Upper lobe of right lung (tissue), 1 donor: Measurements from ENCODE around the gene EFCAB5. TPM values are rescaled to one million over a fixed set of nuclear protein-coding genes. Genes with fewer than 3 reads are reported as not detected.
"Not testable (repeated sequence)": the region's sequence is repeated elsewhere in the genome, so short reads cannot be mapped to it uniquely, and the experiment has no call there.

Experiments
- ATAC-seq: fragments of 200-7000 bp; cut with Tn5 transposase; one replicate; pipeline ENCODE4 v1.9.1; 2020; ENCODE audit warnings: mild to moderate bottlenecking, moderate library complexity
- DNase-seq: peaks from one replicate; pipeline ENCODE4 v3.0.0-alpha.2; 2020
- H3K27ac ChIP-seq: fragments of 200-600 bp; one replicate; pipeline ENCODE4 v1.8.0; 2022
- H3K27me3 ChIP-seq: fragments of 200-600 bp; one replicate; pipeline ENCODE4 v1.8.0; 2022; ENCODE audit warnings: mild to moderate bottlenecking
- H3K36me3 ChIP-seq: fragments of 200-600 bp; one replicate; pipeline ENCODE4 v1.8.0; 2022
- H3K4me1 ChIP-seq: fragments of 200-600 bp; one replicate; pipeline ENCODE4 v1.8.0; 2022
- H3K4me3 ChIP-seq: fragments of 200-600 bp; one replicate; pipeline ENCODE4 v1.8.0; 2022; ENCODE audit warnings: mild to moderate bottlenecking
- H3K9me3 ChIP-seq: fragments of 200-600 bp; one replicate; pipeline ENCODE4 v1.8.0; 2022
- intact Hi-C: fragments of 100-400 bp; cut with DNase I; formaldehyde crosslinking; loops from one replicate; pipeline ENCODE4 v1.11.0; 2022
- total RNA-seq: library from RNA; stranded (reverse); fragmentation: NEBNext Ultra II Directional; extraction: Animal tissue kit (Norgen Biotek cat#: 25700); gene quantifications from one replicate; pipeline ENCODE4 v1.2.1, GENCODE V29; 2021
- TF ChIP-seq, protein P1 (sequence below): fragments of 200-600 bp; IDR thresholded peaks from one replicate; pipeline ENCODE4 v1.8.0; 2022; ENCODE audit warnings: antibody characterized with exemption
- donor health status: DM: no; HTN: yes; CAD: no; lungs with severe emphysema.

Gene EFCAB5
- total RNA-seq, 1 donor from 2014 or later = 1.1 TPM

DNA sequence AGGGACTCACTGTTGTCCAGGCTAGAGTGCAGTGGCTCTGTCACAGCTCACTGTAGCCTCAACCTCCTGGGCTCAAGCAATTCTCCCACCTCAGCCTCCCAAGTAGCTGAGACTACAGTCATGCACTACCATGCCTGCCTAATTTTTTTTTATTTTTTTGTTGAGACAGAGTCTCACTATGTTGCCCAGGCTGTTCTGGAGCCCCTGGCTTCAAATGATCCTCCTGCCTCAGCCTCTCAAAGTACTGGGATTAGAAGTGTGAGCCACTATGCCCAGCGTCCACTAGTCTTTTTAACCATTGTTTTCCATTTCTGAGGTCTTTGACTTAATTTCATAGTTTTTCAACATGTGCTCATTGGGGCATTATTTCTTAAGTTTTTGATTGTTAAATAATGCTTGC, 188.7 kb downstream of the EFCAB5 start:
- ATAC-seq = no peak
- no peaks in the 10 kb centered on the region for H3K9me3 ChIP-seq
- intact Hi-C loops = no loop called here
- H3K27me3 ChIP-seq = no peaks in the 10 kb centered on the region
- H3K36me3 ChIP-seq = peaks cover 51% of the 10 kb centered on the region
- TF ChIP-seq, protein P1, sequence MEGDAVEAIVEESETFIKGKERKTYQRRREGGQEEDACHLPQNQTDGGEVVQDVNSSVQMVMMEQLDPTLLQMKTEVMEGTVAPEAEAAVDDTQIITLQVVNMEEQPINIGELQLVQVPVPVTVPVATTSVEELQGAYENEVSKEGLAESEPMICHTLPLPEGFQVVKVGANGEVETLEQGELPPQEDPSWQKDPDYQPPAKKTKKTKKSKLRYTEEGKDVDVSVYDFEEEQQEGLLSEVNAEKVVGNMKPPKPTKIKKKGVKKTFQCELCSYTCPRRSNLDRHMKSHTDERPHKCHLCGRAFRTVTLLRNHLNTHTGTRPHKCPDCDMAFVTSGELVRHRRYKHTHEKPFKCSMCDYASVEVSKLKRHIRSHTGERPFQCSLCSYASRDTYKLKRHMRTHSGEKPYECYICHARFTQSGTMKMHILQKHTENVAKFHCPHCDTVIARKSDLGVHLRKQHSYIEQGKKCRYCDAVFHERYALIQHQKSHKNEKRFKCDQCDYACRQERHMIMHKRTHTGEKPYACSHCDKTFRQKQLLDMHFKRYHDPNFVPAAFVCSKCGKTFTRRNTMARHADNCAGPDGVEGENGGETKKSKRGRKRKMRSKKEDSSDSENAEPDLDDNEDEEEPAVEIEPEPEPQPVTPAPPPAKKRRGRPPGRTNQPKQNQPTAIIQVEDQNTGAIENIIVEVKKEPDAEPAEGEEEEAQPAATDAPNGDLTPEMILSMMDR = no peak
- no peak for DNase-seq
- peaks cover 4% of the 10 kb centered on the region for H3K4me1 ChIP-seq
- no peak overlapping the region for H3K4me3 ChIP-seq
- H3K27ac ChIP-seq = no peak overlapping the region

DNA sequence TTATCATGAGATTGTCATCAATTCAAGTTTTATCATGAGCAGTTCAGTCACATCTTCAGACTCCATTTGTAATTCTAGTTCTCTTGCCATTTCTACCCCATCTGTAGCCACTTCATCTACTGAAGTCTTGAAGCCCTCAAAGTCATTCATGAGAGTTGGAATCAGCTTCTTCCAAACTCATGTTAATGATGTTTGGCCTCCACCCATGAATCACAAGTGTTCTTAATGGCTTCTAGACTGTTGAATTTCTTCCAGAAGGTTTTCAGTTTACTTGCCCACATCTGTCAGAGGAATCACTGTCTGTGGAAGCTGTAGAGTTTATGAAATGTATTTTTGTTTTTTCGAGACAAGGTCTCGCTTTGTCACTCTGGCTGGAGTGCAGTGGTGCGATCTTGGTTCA, 191.2 kb downstream of the EFCAB5 start:
- no peaks in the 10 kb centered on the region for H3K4me1 ChIP-seq
- H3K9me3 ChIP-seq = no peaks in the 10 kb centered on the region
- H3K4me3 ChIP-seq = no peak overlapping the region
- intact Hi-C loops = no loop called here
- H3K27ac ChIP-seq = no peak overlapping the region
- TF ChIP-seq, protein P1 = no peak
- DNase-seq (no peak), ATAC-seq (no peak)
- H3K27me3 ChIP-seq = no peaks in the 10 kb centered on the region
- peaks cover 48% of the 10 kb centered on the region for H3K36me3 ChIP-seq

DNA sequence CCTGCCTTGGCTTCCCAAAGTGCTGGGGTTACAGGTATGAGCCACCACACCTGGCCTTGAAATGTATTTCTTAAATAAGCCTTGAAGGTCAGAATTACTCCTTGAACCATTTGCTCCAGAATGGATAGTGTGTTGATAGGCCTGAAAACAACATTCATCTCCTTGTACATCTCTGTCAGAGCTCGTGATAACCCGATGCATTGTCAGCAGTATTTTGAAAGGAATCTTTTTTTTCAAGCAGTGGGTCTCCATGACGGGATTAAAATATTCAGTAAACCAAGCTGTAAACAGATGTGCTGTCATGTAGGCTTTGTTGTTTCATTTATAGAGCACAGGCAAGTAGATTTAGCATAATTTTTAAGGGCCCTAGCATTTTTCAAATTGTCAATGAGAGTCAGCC, 191.8 kb downstream of the EFCAB5 start:
- TF ChIP-seq, protein P1 = no peak

DNA sequence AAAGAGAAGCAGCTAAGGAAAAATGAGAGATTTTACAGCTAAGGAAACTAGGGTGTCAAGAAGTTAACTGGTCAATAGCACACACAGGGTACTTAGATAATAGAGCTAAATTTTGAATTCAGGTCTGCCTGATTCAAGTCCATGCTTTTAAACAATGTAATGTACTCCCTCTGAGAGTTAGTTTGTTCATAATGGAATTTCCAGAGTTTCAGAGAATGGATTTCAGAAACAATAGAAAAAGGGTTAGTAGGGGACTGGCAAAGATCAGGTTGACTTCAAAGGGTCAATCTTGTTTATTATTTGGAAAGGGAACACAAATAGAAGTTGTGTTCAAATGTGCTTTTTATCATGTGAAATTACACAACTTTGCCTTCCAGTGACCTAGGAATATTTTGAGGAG, 193.1 kb downstream of the EFCAB5 start:
- DNase-seq = no peak
- peaks cover 30% of the 10 kb centered on the region for H3K36me3 ChIP-seq
- TF ChIP-seq, protein P1 = no peak

More for the DNA sequence above, 191.8 kb downstream of the EFCAB5 start:
- H3K27ac ChIP-seq = no peak overlapping the region
- no peaks in the 10 kb centered on the region for H3K4me1 ChIP-seq
- no peak for ATAC-seq
- DNase-seq = no peak
- no peaks in the 10 kb centered on the region for H3K9me3 ChIP-seq
- intact Hi-C loops = no loop called here
- H3K27me3 ChIP-seq = no peaks in the 10 kb centered on the region
- H3K36me3 ChIP-seq = peaks cover 43% of the 10 kb centered on the region
- no peak overlapping the region for H3K4me3 ChIP-seq

DNA sequence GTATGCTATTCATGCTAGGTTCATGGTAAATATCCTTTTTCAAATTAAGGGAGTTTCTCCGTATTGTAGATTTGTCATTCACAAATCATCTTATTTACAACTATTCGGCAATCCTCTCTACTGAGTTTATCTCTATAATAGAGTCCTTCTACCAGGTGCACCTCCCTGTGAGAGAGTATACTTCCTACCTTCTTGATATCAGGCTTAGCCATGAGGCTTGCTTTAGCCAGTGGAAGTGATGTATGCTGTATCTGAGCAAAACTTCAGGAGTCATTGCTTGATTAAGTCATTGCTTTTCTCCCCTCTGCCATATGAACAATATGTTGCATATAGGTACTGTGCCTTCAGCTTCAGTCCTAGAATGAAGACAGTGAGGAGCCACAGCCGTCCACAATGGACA, 195.7 kb downstream of the EFCAB5 start:
- Histone ChIP-seq H3K4me1 (no peaks in the 10 kb centered on the region), H3K27ac (no peak overlapping the region), H3K4me3 (no peak overlapping the region), H3K36me3 (peaks cover 13% of the 10 kb centered on the region), H3K27me3 (no peaks in the 10 kb centered on the region), H3K9me3 (no peaks in the 10 kb centered on the region)
- intact Hi-C loops = no loop called here
- TF ChIP-seq, protein P1 = no peak
- ATAC-seq (no peak), DNase-seq (no peak)

More for the DNA sequence above, 193.1 kb downstream of the EFCAB5 start:
- intact Hi-C loops = no loop called here
- Histone ChIP-seq H3K4me3 (no peak overlapping the region), H3K27ac (no peak overlapping the region), H3K9me3 (no peaks in the 10 kb centered on the region), H3K27me3 (no peaks in the 10 kb centered on the region), H3K4me1 (no peaks in the 10 kb centered on the region)
- ATAC-seq = no peak

DNA sequence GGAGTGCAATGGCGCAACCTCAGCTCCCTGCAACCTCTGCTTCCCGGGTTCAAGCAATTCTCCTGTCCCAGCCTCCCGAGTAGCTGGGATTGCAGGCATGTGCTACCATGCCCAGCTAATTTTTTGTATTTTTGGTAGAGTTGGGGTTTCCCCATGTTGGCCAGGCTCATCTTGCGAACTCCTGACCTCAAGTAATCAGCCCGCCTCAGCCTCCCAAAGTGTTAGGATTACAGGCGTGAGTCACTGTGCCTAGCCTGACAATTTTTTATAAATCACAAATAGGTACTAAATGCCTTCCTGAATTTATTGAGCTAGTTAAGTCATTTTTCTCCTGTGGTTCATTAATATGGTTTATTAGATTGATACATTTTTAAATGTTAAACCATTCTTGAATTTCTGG, 206.4 kb downstream of the EFCAB5 start:
- H3K4me3 ChIP-seq, DNase-seq, ATAC-seq, H3K27me3 ChIP-seq, H3K27ac ChIP-seq, intact Hi-C loops, H3K9me3 ChIP-seq, H3K4me1 ChIP-seq, H3K36me3 ChIP-seq: not testable (repeated sequence)
